H1 (cell line): ENCODE data around the gene INHBB. TPM values are rescaled to one million over a fixed set of nuclear protein-coding genes. Genes with fewer than 3 reads are reported as not detected.

Experiments
- CTCF ChIA-PET: fragments of 300-600 bp; sonication (Branson Sonifier 250); formaldehyde crosslinking; loops from one replicate; lab custom pipeline; 2021; ENCODE audit not compliant: partially characterized antibody; lab: Charles Lee
- POLR2A ChIA-PET: fragments of 300-600 bp; sonication (Branson Sonifier 250); formaldehyde crosslinking; loops from one replicate; lab custom pipeline; 2021; ENCODE audit warnings: inconsistent platforms; ENCODE audit not compliant: partially characterized antibody; lab: Charles Lee
- DNase-seq, 2 experiments: peaks; one replicate each; pipeline versions ENCODE4 v3.0.0 to v3.0.0-alpha.2; 2010 to 2022; ENCODE audit warnings: low spot score in 2 of 2, low read depth in 1 of 2, mixed read lengths in 1 of 2
- FAIRE-seq: peaks from 2 replicates; lab custom pipeline; 2011; peaks lifted over from hg19 to GRCh38; lab: Jason Lieb, UNC
- H2AFZ ChIP-seq: 2 replicates; pipeline ENCODE4 v1.8.1; 2012; ENCODE audit warnings: low read length, inconsistent platforms
- H2AK5ac ChIP-seq: 2 replicates; pipeline ENCODE4 v1.6.1; 2013; ENCODE audit warnings: low read depth, low read length
- H2BK120ac ChIP-seq: replicated peaks from 2 replicates; pipeline ENCODE3; 2013; ENCODE audit warnings: low read depth, low read length, inconsistent platforms
- H2BK12ac ChIP-seq: 2 replicates; pipeline ENCODE4 v1.6.1; 2013; ENCODE audit warnings: low read depth, low read length
- H2BK15ac ChIP-seq: 2 replicates; pipeline ENCODE4 v1.6.1; 2013; ENCODE audit warnings: low read length
- H2BK20ac ChIP-seq: 2 replicates; pipeline ENCODE4 v1.6.1; 2013; ENCODE audit warnings: low read length
- H2BK5ac ChIP-seq: 2 replicates; pipeline ENCODE4 v1.6.1; 2013; ENCODE audit warnings: low read depth, low read length
- H3K14ac ChIP-seq: 2 replicates; pipeline ENCODE4 v1.6.1; 2013; ENCODE audit warnings: inconsistent platforms; ENCODE audit not compliant: insufficient read length
- H3K18ac ChIP-seq: 2 replicates; pipeline ENCODE4 v1.6.1; 2013; ENCODE audit warnings: low read length; ENCODE audit errors: extremely low read depth
- H3K23ac ChIP-seq: 2 replicates; pipeline ENCODE4 v1.6.1; 2013; ENCODE audit warnings: inconsistent platforms; ENCODE audit not compliant: insufficient read length
- H3K23me2 ChIP-seq: 2 replicates; pipeline ENCODE4 v1.6.1; 2013; ENCODE audit warnings: low read depth, low read length
- H3K27ac ChIP-seq: 2 replicates; pipeline ENCODE4 v1.6.1; 2011; ENCODE audit warnings: low read depth, low read length, inconsistent platforms
- H3K27me3 ChIP-seq, 4 experiments: replicated peaks in 1 of 4; 1 replicate in 1 of 4; 2 replicates in 3 of 4; pipeline versions ENCODE4 v1.6.1 to v1.8.1; 2011 to 2013; ENCODE audit warnings: low read length in 3 of 4, mild to moderate bottlenecking in 3 of 4, inconsistent platforms in 2 of 4, mixed read lengths in 2 of 4, moderate library complexity in 1 of 4; ENCODE audit not compliant: control insufficient read depth in 3 of 4, insufficient read depth in 3 of 4; ENCODE audit errors: extremely low read depth in 1 of 4
- H3K36me3 ChIP-seq, 4 experiments: 2 replicates each; pipeline versions ENCODE4 v1.6.1 to v1.8.1; 2011 to 2013; ENCODE audit warnings: mild to moderate bottlenecking in 4 of 4, low read length in 3 of 4, moderate library complexity in 2 of 4, control low read depth in 1 of 4, inconsistent platforms in 1 of 4; ENCODE audit not compliant: insufficient read depth in 4 of 4, control insufficient read depth in 2 of 4
- H3K4ac ChIP-seq: replicated peaks from 2 replicates; pipeline ENCODE3; 2013; ENCODE audit warnings: low read length, low read depth, mixed read lengths, inconsistent platforms; ENCODE audit not compliant: insufficient read length
- H3K4me1 ChIP-seq, 4 experiments: replicated peaks in 1 of 4; 1 replicate in 1 of 4; 2 replicates in 3 of 4; pipeline versions ENCODE4 v1.6.1 to v1.8.1; 2011 to 2013; ENCODE audit warnings: low read length in 3 of 4, inconsistent platforms in 2 of 4, mixed read lengths in 1 of 4; ENCODE audit not compliant: insufficient read depth in 4 of 4, control insufficient read depth in 3 of 4
- H3K4me2 ChIP-seq, 2 experiments: 2 replicates each; pipeline versions ENCODE4 v1.6.1 to v1.8.1; 2011 to 2013; ENCODE audit warnings: low read depth in 2 of 2, low read length in 2 of 2, control low read depth in 1 of 2, inconsistent platforms in 1 of 2, mild to moderate bottlenecking in 1 of 2; ENCODE audit not compliant: insufficient read depth in 1 of 2
- H3K4me3 ChIP-seq, 4 experiments: fragments of 200-600, 300-600 bp in 1 of 4; sonication (generic), shearing (Covaris generic), sonication (Bioruptor Twin) in 1 of 4; 2 replicates each; pipeline versions ENCODE4 v1.5.1 to v1.8.1; 2011 to 2016; ENCODE audit warnings: low read length in 4 of 4, low read depth in 3 of 4, control low read depth in 2 of 4, inconsistent platforms in 2 of 4, mild to moderate bottlenecking in 2 of 4, mixed read lengths in 1 of 4, moderate library complexity in 1 of 4; ENCODE audit not compliant: insufficient read depth in 2 of 4; ENCODE audit errors: extremely low read depth in 1 of 4
- H3K56ac ChIP-seq: replicated peaks from 2 replicates; pipeline ENCODE3; 2013; ENCODE audit warnings: low read depth, mild to moderate bottlenecking, mixed read lengths, low read length, inconsistent platforms; ENCODE audit not compliant: insufficient read length
- H3K79me1 ChIP-seq: 2 replicates; pipeline ENCODE4 v1.6.1; 2013; ENCODE audit warnings: low read depth, low read length, control low read depth
- H3K79me2 ChIP-seq, 2 experiments: 2 replicates each; pipeline versions ENCODE4 v1.6.1 to v1.8.1; 2012 to 2013; ENCODE audit warnings: low read length in 2 of 2, mild to moderate bottlenecking in 2 of 2, inconsistent platforms in 1 of 2; ENCODE audit not compliant: insufficient read depth in 2 of 2, control insufficient read depth in 1 of 2
- H3K9ac ChIP-seq, 4 experiments: replicated peaks in 1 of 4; 1 replicate in 1 of 4; 2 replicates in 3 of 4; pipeline versions ENCODE4 v1.6.1 to v1.8.1; 2011 to 2013; ENCODE audit warnings: low read depth in 3 of 4, low read length in 3 of 4, control low read depth in 2 of 4, mild to moderate bottlenecking in 2 of 4, moderate library complexity in 2 of 4, inconsistent platforms in 1 of 4; ENCODE audit errors: extremely low read depth in 1 of 4
- H3K9me3 ChIP-seq, 2 experiments: 2 replicates each; pipeline versions ENCODE4 v1.6.1 to v1.8.1; 2012 to 2013; ENCODE audit warnings: mild to moderate bottlenecking in 2 of 2, moderate library complexity in 2 of 2, control low read depth in 1 of 2, inconsistent platforms in 1 of 2, low read depth in 1 of 2, low read length in 1 of 2, mixed read lengths in 1 of 2; ENCODE audit not compliant: insufficient read depth in 2 of 2
- H4K20me1 ChIP-seq, 2 experiments: replicated peaks in 1 of 2; 2 replicates each; pipeline versions ENCODE3 to v1.8.1; 2011 to 2013; ENCODE audit warnings: inconsistent platforms in 2 of 2, low read length in 2 of 2, mild to moderate bottlenecking in 1 of 2; ENCODE audit not compliant: insufficient read depth in 2 of 2, control insufficient read depth in 1 of 2
- H4K5ac ChIP-seq: 2 replicates; pipeline ENCODE4 v1.6.1; 2013; ENCODE audit warnings: low read length, low read depth, mixed read lengths, inconsistent platforms; ENCODE audit not compliant: insufficient read length
- H4K8ac ChIP-seq: 2 replicates; pipeline ENCODE4 v1.8.0; 2013; ENCODE audit warnings: mild to moderate bottlenecking, moderate library complexity, low read length, inconsistent platforms; ENCODE audit not compliant: insufficient read depth; ENCODE audit errors: extremely low read depth
- H4K91ac ChIP-seq: replicated peaks from 2 replicates; pipeline ENCODE3; 2013; ENCODE audit warnings: low read length, mixed read lengths, inconsistent platforms; ENCODE audit not compliant: insufficient read length
- ASH2L ChIP-seq: fragments of 200-600, 300-600 bp; sonication (generic); IDR thresholded peaks from one replicate; pipeline ENCODE4 v1.7.1; 2017; ENCODE audit warnings: low read length
- BRCA1 ChIP-seq: IDR thresholded peaks from 2 replicates; pipeline ENCODE4 v1.6.1; 2012; ENCODE audit warnings: low read depth, low read length, improper control_type of control experiment
- CEBPB ChIP-seq: IDR thresholded peaks from 2 replicates; pipeline ENCODE4 v1.6.1; 2012; ENCODE audit warnings: low read depth, low read length
- CTBP2 ChIP-seq: IDR thresholded peaks from 2 replicates; pipeline ENCODE4 v1.7.0; 2011; ENCODE audit warnings: borderline replicate concordance, mild to moderate bottlenecking, moderate library complexity, mixed read lengths, low read length; ENCODE audit not compliant: insufficient read depth, insufficient read length
- E2F6 ChIP-seq: IDR thresholded peaks from 2 replicates; pipeline ENCODE4 v1.6.1; 2012; ENCODE audit warnings: inconsistent platforms
- EZH2 ChIP-seq: fragments of 200-600 bp; sonication (generic); IDR thresholded peaks from 2 replicates; pipeline ENCODE4 v1.7.1; 2012; ENCODE audit warnings: low read depth, mild to moderate bottlenecking, moderate library complexity, low read length, inconsistent platforms; ENCODE audit not compliant: severe bottlenecking
- POLR2A ChIP-seq, 2 experiments: IDR thresholded peaks; 1 replicate in 1 of 2; 2 replicates in 1 of 2; pipeline ENCODE4 v1.6.1; 2011; ENCODE audit warnings: low read depth in 2 of 2, low read length in 2 of 2, mild to moderate bottlenecking in 2 of 2; ENCODE audit errors: control extremely low read depth in 1 of 2
- POU5F1 ChIP-seq: IDR thresholded peaks from 2 replicates; pipeline ENCODE4 v1.6.1; 2011; ENCODE audit warnings: low read depth, mild to moderate bottlenecking, low read length, moderate library complexity
- SIX5 ChIP-seq: IDR thresholded peaks from 2 replicates; pipeline ENCODE4 v1.6.1; 2011; ENCODE audit warnings: mild to moderate bottlenecking, low read depth, low read length
- SRF ChIP-seq: IDR thresholded peaks from 2 replicates; pipeline ENCODE4 v1.6.1; 2011; ENCODE audit warnings: mild to moderate bottlenecking, low read depth, low read length, moderate library complexity
- TCF12 ChIP-seq: IDR thresholded peaks from 2 replicates; pipeline ENCODE4 v1.6.1; 2011; ENCODE audit warnings: low read depth, mild to moderate bottlenecking, low read length
- TEAD4 ChIP-seq: IDR thresholded peaks from 2 replicates; pipeline ENCODE4 v1.6.1; 2012; ENCODE audit warnings: low read depth, low read length, inconsistent platforms, mixed read lengths
- WGBS, 2 experiments: shearing (Covaris generic) in 1 of 2; methylation state at CpG; one replicate each; pipeline versions ENCODE4 v1.1.6 to v1.1.7; 2013 to 2015; ENCODE audit warnings: low lambda C conversion rate in 2 of 2, mixed read lengths in 2 of 2, inconsistent platforms in 1 of 2, low coverage in 1 of 2, missing lambda C conversion rate in 1 of 2; ENCODE audit not compliant: insufficient replicate concordance in 2 of 2, insufficient coverage in 1 of 2, insufficient read length in 1 of 2; ENCODE audit errors: extremely low coverage in 1 of 2, missing lambda C conversion rate in 1 of 2; 5-methylcytosine and 5-hydroxymethylcytosine counted together
- polyA plus RNA-seq, 7 experiments: library from polyadenylated mRNA; depleted of rRNA in 3 of 7; stranded (reverse) in 5 of 7; unstranded in 2 of 7; fragments of >200 nt in 5 of 7; fragments of 200-250 nt in 2 of 7; gene quantifications; 1 replicate in 5 of 7; 2 replicates in 1 of 7; 4 replicates in 1 of 7; pipeline versions ENCODE4 v1.2.1 to v1.2.3, GENCODE V29; 2011 to 2013; ENCODE audit warnings: missing spikeins in 2 of 7, mixed read lengths in 2 of 7
- total RNA-seq: library from RNA; stranded (reverse); fragmentation: NEBNext Ultra II Directional; extraction: Animal tissue kit (Norgen Biotek cat#: 25700); gene quantifications from 2 replicates; pipeline ENCODE4 v1.2.1, GENCODE V29; 2021

Gene INHBB
- total and polyA plus RNA-seq, 2 of the 8 experiments (the other 6 are each of a cell fraction or from before 2014, with no cell fraction given), result 0.30 to 0.32 TPM

- peaks cover 0 to 19% (median 0%) of the 10 kb centered on the region in 4 experiments; a peak in 2 of 8 replicates for H3K36me3 ChIP-seq
- no peak overlapping the region for H2BK15ac ChIP-seq
- ChIA-PET CTCF (interaction anchor here (0.6 to 9.9 kb wide), 42 partner anchors 9 to 337 kb away, joined by 3 to 118 read pairs (median 6); no protein-coding TSS in a partner anchor), POLR2A (interaction anchor here (1.1 to 1.5 kb wide), 2 partner anchors 90 to 98 kb away, joined by 3 read pairs; no protein-coding TSS in a partner anchor)
- 67% methylated on average over 5 of the region's 5 CpGs; no CpG with 5 or more reads in 1 of the 2 experiments for WGBS, 2 experiments
- no peak overlapping the region for H3K4ac ChIP-seq
- no peaks in the 10 kb centered on the region for H3K79me2 ChIP-seq
- peaks cover 13% of the 10 kb centered on the region; the same call in 1 of the 2 replicates for H3K23me2 ChIP-seq
- no peak overlapping the region for H2BK5ac ChIP-seq
- H2BK120ac ChIP-seq, result no peak overlapping the region
- no peak overlapping the region for H3K4me3 ChIP-seq
- H2AFZ ChIP-seq, result no peak overlapping the region
- H4K8ac ChIP-seq, result no peak overlapping the region
- DNase-seq (no peak), FAIRE-seq (no peak)
- 0 out of 4 replicates have a peak overlapping the region, but pooled peaks of 1 of the 2 experiments have one; percentile 10 for H3K4me2 ChIP-seq
- peaks cover 0 to 3% of the 10 kb centered on the region in 2 experiments for H4K20me1 ChIP-seq
- no peak overlapping the region for H2BK12ac ChIP-seq
- no peak overlapping the region for H3K18ac ChIP-seq
- peaks cover 45 to 72% (median 65%) of the 10 kb centered on the region in 4 experiments for H3K27me3 ChIP-seq
- H3K27ac ChIP-seq, result no peak overlapping the region
- H3K23ac ChIP-seq, result no peak overlapping the region
- no peak overlapping the region for H4K5ac ChIP-seq
- no peak overlapping the region for H3K14ac ChIP-seq
- no peaks in the 10 kb centered on the region for H3K79me1 ChIP-seq
- no peak overlapping the region for H3K56ac ChIP-seq
- no peak overlapping the region for H2BK20ac ChIP-seq
- H3K4me1 ChIP-seq, result peaks cover 5 to 25% (median 10%) of the 10 kb centered on the region in 4 experiments
- no peaks in the 10 kb centered on the region for H3K9me3 ChIP-seq
- H3K9ac ChIP-seq, result no peak overlapping the region
- H2AK5ac ChIP-seq, result no peak overlapping the region
- no peak overlapping the region for H4K91ac ChIP-seq
- TF ChIP-seq TCF12 (no peak), EZH2 (no peak), CTBP2 (no peak), CEBPB (no peak), BRCA1 (no peak), POLR2A (IDR thresholded peaks at IDR 0.05; ENCODE audit: control extremely low read depth in 1 of 2, low read depth in 2 of 2, low read length in 2 of 2) (no peak), SRF (no peak), TEAD4 (no peak), SIX5 (no peak), POU5F1 (no peak), ASH2L (no peak), E2F6 (no peak)
These were observed 2.9 kb upstream of the INHBB start for GRCh38 chr2:120343100-120343432.
